CD4-positive, alpha-beta T cell treated with Interferon gamma for 1 hour (primary cell): ENCODE measurements around the gene ZCCHC7.
"Not testable (repeated sequence)": the region's sequence is repeated elsewhere in the genome, so short reads cannot be mapped to it uniquely, and the experiment has no call there.

Experiments used
- DNase-seq: peaks from one replicate; pipeline ENCODE4 v3.0.0-alpha.2; 2020

ZCCHC7 gene

DNA sequence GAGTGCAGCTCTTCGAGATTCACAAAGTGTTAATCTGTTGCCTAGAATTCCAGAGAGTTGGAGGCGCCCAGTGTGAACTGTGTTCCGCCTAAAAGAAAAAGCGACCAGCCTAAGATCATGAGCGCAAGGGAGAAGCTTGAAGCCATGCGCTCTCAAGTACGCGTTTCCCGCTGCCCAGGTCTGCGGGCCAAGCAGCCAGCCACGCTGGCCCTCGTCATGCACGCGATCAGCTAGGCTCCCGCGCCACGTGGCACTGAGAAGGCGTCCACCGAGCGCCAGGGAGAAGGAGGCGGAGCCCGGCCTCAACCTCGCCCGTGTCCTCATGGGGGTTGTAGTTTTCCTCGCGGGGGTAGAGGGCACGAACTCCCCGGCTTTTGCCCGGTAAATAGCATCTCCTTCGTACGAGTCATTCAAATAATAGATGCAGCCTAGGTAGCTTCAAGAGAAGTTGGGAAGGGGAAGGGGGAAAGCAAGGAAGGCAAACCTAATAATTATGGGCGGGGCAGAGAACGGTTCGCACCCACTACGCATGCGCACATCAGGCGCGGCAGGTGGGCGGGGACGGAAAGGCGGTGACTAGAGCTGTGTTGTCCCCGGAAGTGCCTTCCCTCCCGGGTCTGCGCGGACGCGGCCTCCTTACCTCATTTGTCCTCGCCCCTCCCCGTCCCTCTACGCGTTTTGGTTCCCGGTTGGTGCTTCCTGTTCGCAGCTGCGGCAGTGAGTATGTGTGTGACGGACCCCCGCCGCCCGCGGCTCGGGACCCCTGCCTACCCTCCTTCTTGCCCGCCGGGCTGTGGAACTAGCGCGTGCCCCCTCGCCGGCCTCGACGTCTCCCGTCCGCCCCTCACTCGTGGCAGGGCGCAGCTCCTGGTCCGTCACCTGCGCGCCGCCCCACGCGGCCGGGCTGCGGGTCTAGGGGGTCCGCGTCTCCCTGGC lies at the start of gene ZCCHC7:
Gene ZCCHC7 (plus strand): TSS at position 668 of the 936 bp plus-strand sequence.
- peak; percentile 96 for DNase-seq

- DNase-seq: not testable (repeated sequence)
Observed at GRCh38 chr9:37074790-37075189, 45.6 kb upstream of the ZCCHC7 start.

DNA sequence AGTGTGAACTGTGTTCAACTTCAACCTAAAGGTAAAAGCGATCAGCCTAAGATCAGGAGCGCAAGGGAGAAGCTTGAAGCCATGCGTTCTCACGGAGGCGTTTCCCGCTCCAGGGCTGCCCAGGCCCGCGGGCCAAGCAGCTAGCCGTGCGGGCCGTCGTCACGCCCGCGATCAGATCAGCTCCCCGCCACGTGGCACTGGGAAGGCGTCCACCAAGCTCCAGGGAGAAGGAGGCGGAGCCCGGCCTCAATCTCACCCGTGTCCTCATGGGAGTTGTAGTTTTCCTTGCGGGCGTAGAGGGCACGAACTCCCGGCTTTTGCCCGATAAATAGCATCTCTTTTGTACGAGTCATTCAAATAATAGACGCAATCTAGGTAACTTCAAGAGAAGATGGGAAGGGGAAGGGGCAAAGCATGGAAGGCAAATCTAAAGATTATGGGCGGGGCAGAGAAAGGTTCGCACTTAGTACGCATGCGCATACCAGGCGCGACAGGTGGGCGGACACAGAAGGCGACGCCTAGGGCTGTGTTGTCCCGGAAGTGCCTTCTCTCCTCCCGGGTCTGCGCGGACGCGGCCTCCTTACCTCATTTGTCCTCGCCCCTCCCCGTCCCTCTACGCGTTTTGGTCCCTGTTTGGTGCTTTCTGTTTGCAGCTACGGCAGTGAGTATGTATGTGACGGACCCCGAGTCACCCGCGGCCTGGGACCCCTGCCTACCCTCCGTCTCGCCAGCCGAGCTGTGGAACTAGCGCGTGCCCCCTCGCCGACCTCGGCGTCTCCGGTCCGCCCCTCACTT lies 40.8 kb upstream of the ZCCHC7 start:
- peak; percentile 95 for DNase-seq

- DNase-seq: not testable (repeated sequence)
Observed at GRCh38 chr9:37080165-37080628, 40.2 kb upstream of the ZCCHC7 start.

DNA sequence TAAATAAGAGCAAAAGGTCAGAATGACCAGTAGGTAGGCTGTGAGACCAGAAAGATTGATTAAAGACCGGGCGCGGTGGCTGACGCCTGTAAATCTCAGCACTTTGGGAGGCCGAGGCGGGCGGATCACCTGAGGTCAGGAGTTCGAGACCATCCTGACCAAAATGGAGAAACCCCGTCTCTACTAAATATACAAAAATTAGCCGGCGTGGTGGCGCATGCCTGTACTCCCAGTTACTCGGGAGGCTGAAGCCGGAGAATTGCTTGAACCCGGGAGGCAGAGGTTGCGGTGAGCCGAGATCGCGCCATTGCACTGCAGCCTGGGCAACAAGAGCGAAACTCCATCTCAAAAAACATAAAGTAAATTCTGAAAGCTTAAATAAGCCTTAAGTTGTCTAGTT lies 38.9 kb upstream of the ZCCHC7 start:
- not testable (repeated sequence) for DNase-seq

- DNase-seq: no peak
Observed at GRCh38 chr9:37082214-37082765, 38.1 kb upstream of the ZCCHC7 start.

DNA sequence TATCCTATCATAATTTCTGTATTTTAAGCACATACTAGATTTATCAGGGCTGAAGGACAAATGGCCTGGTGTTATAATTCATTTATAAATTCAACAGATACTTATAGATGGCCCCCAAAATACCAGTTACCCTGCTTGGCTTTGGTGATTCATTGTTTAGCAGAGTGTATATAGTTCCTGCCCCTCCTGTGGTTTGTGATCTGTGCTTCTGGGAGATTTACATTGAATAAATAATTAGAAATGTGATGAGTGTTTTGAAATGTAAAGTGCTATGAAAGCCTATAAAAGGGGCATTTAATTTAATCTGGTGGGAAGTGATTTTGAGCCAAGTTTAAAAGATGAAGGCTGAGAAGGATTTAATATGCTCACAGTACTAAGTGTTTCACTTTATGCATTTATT lies 36.7 kb upstream of the ZCCHC7 start:
- no peak for DNase-seq

- DNase-seq: no peak
Observed at GRCh38 chr9:37085233-37085632, 35.1 kb upstream of the ZCCHC7 start.

DNA sequence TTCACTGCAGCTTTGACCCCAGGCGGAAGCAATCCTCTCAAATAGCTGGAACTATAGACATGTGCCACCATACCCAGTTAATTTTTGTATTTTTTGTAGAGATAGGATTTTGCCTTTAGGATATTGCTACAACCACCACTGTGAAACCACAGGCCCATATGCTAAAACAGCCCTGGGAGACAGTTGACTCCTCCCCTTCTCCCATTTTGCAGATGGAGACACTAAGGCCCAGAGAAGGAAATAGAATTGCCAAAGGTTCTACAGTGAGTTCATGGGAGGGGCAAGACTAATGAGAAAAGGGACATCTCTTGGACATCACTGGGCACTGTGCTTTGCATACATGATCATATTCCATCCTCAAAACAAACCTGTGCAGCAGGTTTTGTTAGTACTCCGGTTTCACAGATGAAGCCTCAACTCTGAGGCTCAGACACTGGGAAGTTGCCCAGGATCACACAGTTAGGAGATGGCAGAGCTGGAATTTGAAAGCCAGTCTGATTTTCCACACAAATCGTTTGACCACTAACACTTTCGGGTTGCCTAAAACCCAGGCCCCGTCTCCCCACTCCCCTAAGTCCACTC lies 27.6 kb upstream of the ZCCHC7 start:
- DNase-seq: not testable (repeated sequence)

DNA sequence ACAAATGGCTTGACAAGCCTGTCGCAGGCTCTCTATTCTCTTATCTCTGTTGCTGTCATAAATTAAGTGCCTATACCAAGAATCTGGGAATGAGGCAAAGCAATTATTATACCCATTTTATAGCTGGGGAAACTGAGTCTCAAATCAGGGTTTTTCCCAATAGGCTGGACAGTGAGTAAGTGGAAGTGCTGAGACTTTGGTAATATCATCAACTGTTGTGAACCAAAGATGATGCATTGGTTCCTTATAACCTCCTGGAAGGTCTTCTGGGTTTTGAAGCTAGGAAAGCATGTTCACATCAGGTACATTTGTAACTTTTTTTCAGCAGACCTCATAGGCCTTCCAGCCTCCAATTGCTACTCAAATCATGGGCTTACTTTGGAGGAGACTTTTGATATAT lies 25.6 kb upstream of the ZCCHC7 start:
- no peak for DNase-seq

- no peak for DNase-seq
Observed at GRCh38 chr9:37096628-37097027, 23.7 kb upstream of the ZCCHC7 start.

- DNase-seq: no peak
Observed at GRCh38 chr9:37097294-37097693, 23.1 kb upstream of the ZCCHC7 start.

- DNase-seq: no peak
Observed at GRCh38 chr9:37100327-37100726, 20.0 kb upstream of the ZCCHC7 start.

- DNase-seq: no peak
Observed at GRCh38 chr9:37100741-37101140, 19.6 kb upstream of the ZCCHC7 start.

DNA sequence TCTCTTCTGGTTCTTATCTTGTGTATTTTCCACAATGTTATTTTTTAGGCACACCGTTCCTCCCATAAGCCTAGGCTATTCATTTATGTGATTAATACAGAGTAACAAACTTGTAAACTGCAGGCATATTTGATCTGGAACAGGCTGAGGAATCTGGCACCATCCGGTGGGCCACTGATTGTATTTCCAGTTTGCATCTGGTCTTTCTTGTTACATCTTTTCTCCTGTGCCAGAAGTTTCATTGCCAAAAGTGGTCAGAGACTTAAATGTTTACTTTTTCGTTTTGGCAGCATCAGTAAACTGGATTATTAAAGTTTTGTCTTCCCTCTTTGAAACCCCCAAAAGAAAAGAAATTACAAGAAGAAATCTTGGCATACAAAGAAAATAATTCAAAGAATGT lies 17.9 kb upstream of the ZCCHC7 start:
- no peak for DNase-seq

DNA sequence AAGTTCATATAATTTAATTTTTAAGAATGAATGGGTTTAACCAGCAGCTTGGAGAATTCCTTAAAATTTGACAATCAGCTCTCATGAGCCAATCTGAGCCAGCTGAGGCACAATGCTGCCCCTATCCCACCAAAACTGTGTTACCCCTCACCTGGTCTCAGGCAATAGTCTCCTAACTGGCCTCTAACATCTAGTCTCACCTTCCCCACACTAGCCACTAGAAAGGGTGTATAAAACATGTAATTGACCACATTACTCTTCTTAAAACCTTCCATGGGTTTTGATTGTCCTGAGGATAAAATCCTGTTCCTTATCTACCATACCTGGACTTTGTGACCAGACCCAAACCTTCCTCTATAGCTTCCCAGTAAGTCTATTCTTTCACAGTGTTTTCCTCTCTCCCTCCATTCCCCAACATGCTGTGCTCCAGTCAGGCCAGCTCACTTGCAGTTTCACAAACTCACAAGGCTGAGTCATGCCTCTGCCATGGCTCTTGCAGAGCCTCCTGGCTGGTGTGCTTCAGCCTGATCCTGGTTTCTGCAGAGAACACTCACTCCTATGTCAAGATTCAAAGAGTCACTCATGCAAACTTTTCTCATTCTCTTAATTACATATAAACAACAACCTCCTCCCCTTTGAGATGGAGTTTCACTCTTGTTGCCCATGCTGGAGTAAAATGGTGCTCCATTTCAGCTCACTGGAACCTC lies 16.0 kb upstream of the ZCCHC7 start:
- no peak for DNase-seq

- no peak for DNase-seq
Observed at GRCh38 chr9:37105234-37105633, 15.1 kb upstream of the ZCCHC7 start.

GRCh38 chr9:37107701-37108100 lies 12.7 kb upstream of the ZCCHC7 start:
- DNase-seq: no peak

DNA sequence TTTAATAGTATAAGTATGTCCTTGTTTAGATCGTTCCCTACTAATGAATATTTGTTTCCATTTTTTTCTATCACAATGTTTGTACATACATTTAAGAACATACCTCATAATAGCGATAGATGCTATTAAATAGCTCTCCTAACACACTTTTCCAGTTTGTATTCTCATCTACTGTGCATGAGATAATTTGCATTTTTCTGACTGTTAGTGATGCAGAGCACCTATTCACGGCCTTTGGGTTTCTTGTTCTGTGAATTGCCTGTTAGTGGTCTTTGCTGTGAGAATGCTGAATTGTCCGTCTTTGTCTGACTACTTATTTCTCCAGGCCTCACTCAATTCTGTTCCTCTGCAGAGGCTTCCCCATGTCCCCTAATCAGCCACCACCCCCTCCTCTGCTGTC lies 5.9 kb upstream of the ZCCHC7 start:
- not testable (repeated sequence) for DNase-seq

DNA sequence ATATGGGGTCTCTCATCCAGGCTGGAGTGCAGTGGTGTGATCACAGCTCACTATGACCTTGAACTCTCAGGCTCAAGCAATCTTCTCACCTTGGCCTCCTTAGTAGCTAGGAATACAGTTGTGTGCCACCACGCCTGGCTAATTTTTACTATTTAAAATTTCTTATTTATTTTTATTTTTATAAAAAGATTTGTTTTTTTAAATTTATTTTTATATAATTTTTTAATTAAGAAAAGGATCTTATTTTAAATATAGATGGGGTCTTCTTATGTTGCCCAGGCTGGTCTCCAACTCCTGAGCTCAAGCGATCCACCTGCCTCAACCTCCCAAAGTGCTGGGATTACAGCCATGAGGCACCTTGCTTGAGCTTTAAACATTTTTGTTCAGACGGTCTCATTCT lies 2.4 kb upstream of the ZCCHC7 start:
- DNase-seq: no peak

GRCh38 chr9:37119360-37119759 lies 1.0 kb upstream of the ZCCHC7 start:
- DNase-seq: no peak

DNA sequence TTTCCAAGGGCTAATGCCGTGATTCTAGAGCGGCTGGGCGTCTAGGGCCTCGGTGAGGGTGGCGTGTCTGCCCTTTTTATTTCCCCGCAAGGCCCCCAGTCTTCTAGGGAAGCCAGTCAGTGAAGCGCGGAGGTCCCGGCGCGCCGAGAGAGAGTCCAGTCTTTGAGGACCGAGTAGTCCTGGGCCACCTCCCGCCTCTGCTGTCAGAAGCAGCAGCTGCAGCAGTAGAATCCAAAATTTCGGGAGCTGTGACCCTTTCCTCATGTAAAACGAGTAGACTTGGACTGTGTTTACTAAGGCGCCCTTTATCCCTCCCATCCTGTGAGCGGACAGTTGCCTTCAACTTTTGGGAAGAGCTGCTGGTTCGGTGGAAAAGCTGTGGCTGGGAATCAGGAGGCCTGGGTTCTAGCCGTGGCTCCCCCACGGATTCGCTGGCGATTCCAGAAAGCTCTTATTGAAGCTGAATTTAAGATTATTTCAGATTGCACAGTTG lies 515 bp downstream of the ZCCHC7 start:
- not testable (repeated sequence) for DNase-seq
